Neural cell (in vitro differentiated cells): Measurements from ENCODE around the gene CTBP2. TPM values are rescaled to one million over a fixed set of nuclear protein-coding genes. Genes with fewer than 3 reads are reported as not detected.

Source experiments
- H2AFZ ChIP-seq: fragments of 200-600, 300-800 bp; sonication (generic), shearing (Covaris generic); 2 replicates; pipeline ENCODE4 v1.6.0; 2014; ENCODE audit warnings: low read depth, mild to moderate bottlenecking, antibody characterized with exemption, low read length, moderate library complexity
- H3F3A ChIP-seq: fragments of 200-600 bp; shearing (Covaris generic); 2 replicates; pipeline ENCODE4 v1.6.1; 2016; ENCODE audit warnings: mild to moderate bottlenecking, moderate library complexity, mixed read lengths, antibody characterized with exemption, low read length; ENCODE audit not compliant: insufficient read depth, poor library complexity, severe bottlenecking
- H3K27ac ChIP-seq: fragments of 200-600, 300-800 bp; sonication (generic), shearing (Covaris generic); 2 replicates; pipeline ENCODE4 v1.5.1; 2014; ENCODE audit warnings: mild to moderate bottlenecking, low read length, moderate library complexity
- H3K27me3 ChIP-seq: fragments of 300-800, 200-600 bp; sonication (generic), shearing (Covaris generic); 2 replicates; pipeline ENCODE4 v1.6.0; 2014; ENCODE audit warnings: mild to moderate bottlenecking, low read depth, low read length, moderate library complexity; ENCODE audit not compliant: insufficient read depth
- H3K36me3 ChIP-seq: fragments of 300-800, 200-600 bp; sonication (generic), shearing (Covaris generic); 2 replicates; pipeline ENCODE4 v1.5.1; 2014; ENCODE audit warnings: mild to moderate bottlenecking, antibody characterized with exemption, low read length, moderate library complexity; ENCODE audit not compliant: insufficient read depth
- H3K4me2 ChIP-seq: fragments of 300-800, 200-600 bp; sonication (generic), shearing (Covaris generic); 2 replicates; pipeline ENCODE4 v1.6.0; 2014; ENCODE audit warnings: mild to moderate bottlenecking, low read length
- H3K4me3 ChIP-seq: fragments of 300-800, 200-600 bp; sonication (generic), shearing (Covaris generic); 2 replicates; pipeline ENCODE4 v1.5.1; 2014; ENCODE audit warnings: mild to moderate bottlenecking, low read length, moderate library complexity
- H3K79me2 ChIP-seq: fragments of 200-600 bp; shearing (Covaris generic); replicated peaks from 2 replicates; pipeline ENCODE4 v1.6.0; 2014; ENCODE audit warnings: mild to moderate bottlenecking, low read length, moderate library complexity; ENCODE audit not compliant: insufficient read depth
- H3K9ac ChIP-seq: fragments of 300-800, 200-600 bp; sonication (generic), shearing (Covaris generic); 2 replicates; pipeline ENCODE4 v1.6.1; 2016; ENCODE audit warnings: mild to moderate bottlenecking, low read length, mixed read lengths
- H3K9me2 ChIP-seq: fragments of 200-600 bp; shearing (Covaris generic); 2 replicates; pipeline ENCODE4 v1.6.1; 2016; ENCODE audit warnings: mild to moderate bottlenecking, low read length, mixed read lengths; ENCODE audit not compliant: insufficient read depth
- H3K9me3 ChIP-seq: fragments of 200-600, 300-800 bp; sonication (generic), shearing (Covaris generic); 2 replicates; pipeline ENCODE4 v1.6.1; 2016; ENCODE audit warnings: mild to moderate bottlenecking, mixed run types, low read length, moderate library complexity, mixed read lengths
- H4K20me1 ChIP-seq: fragments of 200-600 bp; shearing (Covaris generic); 2 replicates; pipeline ENCODE4 v1.6.1; 2016; ENCODE audit warnings: mild to moderate bottlenecking, mixed run types; ENCODE audit not compliant: insufficient read depth
- CTCF ChIP-seq: fragments of 450-650 bp; IDR thresholded peaks from 2 replicates; pipeline ENCODE4 v1.5.1; 2014; ENCODE audit warnings: antibody characterized with exemption, mild to moderate bottlenecking, moderate library complexity; ENCODE audit not compliant: poor library complexity, severe bottlenecking
- EP300 ChIP-seq: fragments of 450-650 bp; conservative IDR thresholded peaks from 2 replicates; pipeline ENCODE4 v1.6.1; 2014; ENCODE audit warnings: antibody characterized with exemption, mild to moderate bottlenecking, moderate library complexity; ENCODE audit not compliant: poor library complexity, severe bottlenecking
- EZH2 ChIP-seq: fragments of 200-600, 300-800 bp; shearing (Covaris generic), sonication (generic); IDR thresholded peaks from 2 replicates; pipeline ENCODE4 v1.6.1; 2014; ENCODE audit warnings: antibody characterized with exemption, low read length, borderline replicate concordance, mild to moderate bottlenecking; ENCODE audit not compliant: insufficient read depth, poor library complexity, severe bottlenecking
- MXI1 ChIP-seq: fragments of 450-650 bp; conservative IDR thresholded peaks from 2 replicates; pipeline ENCODE4 v1.6.1; 2014; ENCODE audit warnings: antibody characterized with exemption, mild to moderate bottlenecking; ENCODE audit not compliant: poor library complexity, severe bottlenecking
- POLR2AphosphoS5 ChIP-seq: IDR thresholded peaks from 2 replicates; pipeline ENCODE4 v1.6.1; 2012
- RAD21 ChIP-seq: fragments of 450-650 bp; conservative IDR thresholded peaks from 2 replicates; pipeline ENCODE4 v1.6.1; 2014; ENCODE audit warnings: antibody characterized with exemption, mild to moderate bottlenecking, moderate library complexity
- REST ChIP-seq: IDR thresholded peaks from 2 replicates; pipeline ENCODE4 v1.6.1; 2012; ENCODE audit warnings: borderline replicate concordance
- SMC3 ChIP-seq: fragments of 450-650 bp; conservative IDR thresholded peaks from 2 replicates; pipeline ENCODE4 v1.6.1; 2014; ENCODE audit warnings: antibody characterized with exemption, mild to moderate bottlenecking, moderate library complexity; ENCODE audit not compliant: poor library complexity
- TAF1 ChIP-seq: IDR thresholded peaks from 2 replicates; pipeline ENCODE4 v1.6.1; 2012; ENCODE audit warnings: low read depth
- polyA plus RNA-seq: library from polyadenylated mRNA; depleted of rRNA; stranded (reverse); fragments of >200 nt; gene quantifications from 2 replicates; pipeline ENCODE4 v1.2.3, GENCODE V29; 2014

The CTBP2 gene
- polyA plus RNA-seq, 1 donor from 2014 or later = 59.5 TPM

GRCh38 chr10:125080296-125080695, 80.1 kb downstream of the CTBP2 start:
- Histone ChIP-seq H3K36me3 (no peaks in the 10 kb centered on the region), H3K79me2 (peaks cover 25% of the 10 kb centered on the region), H2AFZ (no peak overlapping the region), H3K9me2 (no peaks in the 10 kb centered on the region), H3K27ac (no peak overlapping the region), H3F3A (no peaks in the 10 kb centered on the region), H3K27me3 (no peaks in the 10 kb centered on the region), H3K9me3 (no peaks in the 10 kb centered on the region), H3K4me2 (no peak overlapping the region), H3K9ac (no peak overlapping the region), H4K20me1 (no peaks in the 10 kb centered on the region), H3K4me3 (no peak overlapping the region)
- no peak for TF ChIP-seq SMC3

DNA sequence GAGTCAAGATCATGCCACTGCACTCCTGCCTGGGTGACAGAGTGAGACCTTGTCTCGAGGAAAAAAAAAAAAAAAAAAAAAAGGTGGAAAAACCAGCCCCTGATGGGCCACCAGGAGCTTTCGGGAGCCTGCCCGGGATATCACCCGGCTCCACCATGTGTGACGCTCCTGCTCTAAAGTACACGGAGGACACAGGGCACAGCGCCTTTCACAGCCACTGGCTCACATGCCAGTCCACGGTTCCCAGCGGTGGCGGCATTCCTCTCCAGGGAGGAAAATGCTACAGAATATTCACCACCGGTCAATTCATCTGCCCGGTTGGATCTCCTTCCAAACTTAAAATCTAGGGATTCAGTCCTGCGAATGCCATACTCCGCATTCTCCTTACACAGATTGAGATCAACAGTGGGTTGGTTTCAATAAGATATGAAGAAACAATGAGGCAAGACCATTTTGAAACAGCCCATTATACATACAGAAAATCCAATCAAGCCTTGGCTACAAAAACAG, 81.2 kb downstream of the CTBP2 start:
- Histone ChIP-seq H3K9me3 (no peaks in the 10 kb centered on the region), H3K36me3 (no peaks in the 10 kb centered on the region), H3F3A (no peaks in the 10 kb centered on the region), H3K27ac (no peak overlapping the region), H3K27me3 (no peaks in the 10 kb centered on the region), H3K4me2 (no peak overlapping the region), H4K20me1 (no peaks in the 10 kb centered on the region), H3K79me2 (peaks cover 25% of the 10 kb centered on the region), H3K9ac (no peak overlapping the region), H3K9me2 (no peaks in the 10 kb centered on the region), H2AFZ (no peak overlapping the region), H3K4me3 (no peak overlapping the region)
- TF ChIP-seq EP300 (no peak), CTCF (no peak), TAF1 (no peak), MXI1 (no peak), POLR2AphosphoS5 (no peak), SMC3 (no peak), RAD21 (no peak), EZH2 (no peak), REST (no peak)
